Activated CD4-positive, alpha-beta T cell treated with anti-CD3 and anti-CD28 coated beads for 48 hours (primary cell): Measurements from ENCODE around the gene CRYL1.

Experiments
- DNase-seq: peaks from one replicate; pipeline ENCODE4 v3.0.0-alpha.2; 2020

Gene CRYL1

DNA sequence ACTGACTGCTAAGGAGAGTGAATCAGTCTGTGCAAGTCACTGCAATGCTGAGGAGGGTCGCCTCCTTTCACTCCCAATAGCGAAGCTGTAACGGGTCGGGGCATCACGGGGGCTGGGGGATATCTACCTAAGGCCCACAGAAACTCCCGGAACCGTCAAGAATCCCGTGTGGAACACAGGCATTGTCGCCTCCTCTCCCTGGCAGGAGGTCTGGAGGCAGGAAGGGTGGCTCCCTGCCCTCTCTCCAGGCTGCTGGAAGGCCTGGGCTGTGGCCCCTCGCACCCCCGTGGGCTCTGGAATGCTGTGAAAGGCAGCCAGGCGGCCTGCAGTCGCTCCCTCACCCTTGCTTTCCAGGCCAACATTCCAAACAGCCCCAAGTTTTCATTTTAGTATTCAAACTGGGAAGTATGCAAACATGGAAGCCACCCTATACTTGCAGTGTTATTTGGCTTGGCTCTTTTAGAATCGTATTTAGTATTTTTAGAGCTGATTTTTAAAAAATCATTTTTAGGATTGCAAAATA lies 109.4 kb downstream of the CRYL1 start:
- no peak for DNase-seq

DNA sequence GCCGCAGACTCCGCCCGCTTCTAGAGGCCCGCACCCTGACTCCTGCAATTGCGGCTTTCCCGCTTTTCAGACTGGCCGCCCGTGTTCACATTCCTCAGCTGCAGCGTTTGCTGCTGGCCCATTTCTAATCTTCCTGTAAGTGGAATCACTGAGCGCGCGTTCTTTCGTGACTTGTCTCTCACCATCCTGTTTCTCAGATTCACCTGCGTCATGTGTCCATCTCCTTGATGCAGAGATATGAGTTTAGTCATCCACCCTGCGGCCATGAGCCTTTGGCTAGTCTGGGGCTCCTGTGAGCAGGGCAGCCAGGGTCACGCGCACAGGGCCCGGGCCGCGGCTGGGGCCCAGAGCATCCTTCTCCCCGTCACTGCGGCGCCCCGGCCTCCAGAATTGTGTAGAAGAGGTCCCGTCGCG lies 110.0 kb downstream of the CRYL1 start:
- DNase-seq, result no peak

DNA sequence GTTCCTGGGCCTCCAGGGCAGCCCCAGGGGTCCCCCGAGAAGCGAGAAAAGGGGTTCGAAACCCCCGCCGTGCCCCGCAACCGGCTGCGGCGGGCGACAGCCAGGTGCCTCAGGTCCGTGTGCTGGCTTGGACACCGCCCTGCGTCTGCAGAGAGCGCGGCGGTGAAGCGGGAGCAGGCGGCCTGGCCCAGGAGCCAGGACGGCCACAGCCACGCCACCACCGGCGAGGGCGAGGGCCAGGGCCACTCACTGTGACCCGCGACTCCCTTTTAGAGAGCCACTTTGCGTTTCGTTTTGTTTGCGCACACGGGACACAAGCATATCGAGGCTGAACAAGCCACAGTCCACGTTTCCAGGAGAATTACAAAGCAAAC lies 110.4 kb downstream of the CRYL1 start:
- DNase-seq, result no peak

GRCh38 chr13:20414546-20415305 lies 110.9 kb downstream of the CRYL1 start:
- no peak for DNase-seq

GRCh38 chr13:20412691-20413355 lies 112.8 kb downstream of the CRYL1 start:
- DNase-seq, result peak; percentile 53

- DNase-seq, result peak; percentile 45
Observed at GRCh38 chr13:20411638-20412342, 113.9 kb downstream of the CRYL1 start.

- no peak for DNase-seq
Observed at GRCh38 chr13:20410726-20411125, 114.9 kb downstream of the CRYL1 start.

DNA sequence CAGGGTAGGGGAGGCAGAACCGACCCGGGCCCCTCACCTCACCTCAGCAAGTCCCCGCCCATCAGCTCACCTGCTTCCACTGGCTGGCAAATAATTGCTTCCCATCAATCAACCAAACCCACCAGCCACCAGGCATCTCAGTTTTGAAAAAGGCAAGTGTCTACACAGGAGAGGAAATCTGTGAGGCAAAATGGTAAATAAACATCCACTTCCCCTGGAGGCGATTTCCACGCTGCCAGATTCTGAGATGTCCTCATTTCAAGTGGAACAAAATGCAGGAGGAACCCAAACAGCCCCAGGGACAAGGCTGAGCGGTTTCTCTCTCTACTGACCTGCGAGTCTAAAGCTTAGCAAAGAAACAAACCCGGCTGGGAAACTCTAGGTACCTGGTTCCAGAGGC lies 117.5 kb downstream of the CRYL1 start:
- no peak for DNase-seq

GRCh38 chr13:20407759-20408158 lies 117.9 kb downstream of the CRYL1 start:
- DNase-seq, result no peak

DNA sequence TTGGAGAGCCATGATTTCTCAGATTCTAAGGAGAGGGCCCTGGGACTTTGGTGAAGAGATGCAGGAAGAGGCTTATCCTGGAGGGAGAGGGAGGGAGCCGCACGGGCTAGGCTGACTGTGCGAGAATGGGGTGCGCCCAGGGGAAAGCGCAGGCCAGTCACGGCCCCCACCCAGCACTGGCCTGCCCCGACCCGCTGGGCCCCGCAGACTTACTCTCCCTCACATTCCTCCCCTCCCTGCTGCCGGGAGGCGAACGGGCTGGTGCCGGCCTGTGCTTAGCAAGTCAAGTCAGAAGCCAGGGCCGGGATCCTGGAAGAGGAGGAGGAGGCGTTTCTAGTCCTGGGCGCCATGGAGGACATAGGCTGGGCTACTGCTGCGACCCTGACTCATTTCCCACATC lies 120.0 kb downstream of the CRYL1 start:
- DNase-seq, result no peak

DNA sequence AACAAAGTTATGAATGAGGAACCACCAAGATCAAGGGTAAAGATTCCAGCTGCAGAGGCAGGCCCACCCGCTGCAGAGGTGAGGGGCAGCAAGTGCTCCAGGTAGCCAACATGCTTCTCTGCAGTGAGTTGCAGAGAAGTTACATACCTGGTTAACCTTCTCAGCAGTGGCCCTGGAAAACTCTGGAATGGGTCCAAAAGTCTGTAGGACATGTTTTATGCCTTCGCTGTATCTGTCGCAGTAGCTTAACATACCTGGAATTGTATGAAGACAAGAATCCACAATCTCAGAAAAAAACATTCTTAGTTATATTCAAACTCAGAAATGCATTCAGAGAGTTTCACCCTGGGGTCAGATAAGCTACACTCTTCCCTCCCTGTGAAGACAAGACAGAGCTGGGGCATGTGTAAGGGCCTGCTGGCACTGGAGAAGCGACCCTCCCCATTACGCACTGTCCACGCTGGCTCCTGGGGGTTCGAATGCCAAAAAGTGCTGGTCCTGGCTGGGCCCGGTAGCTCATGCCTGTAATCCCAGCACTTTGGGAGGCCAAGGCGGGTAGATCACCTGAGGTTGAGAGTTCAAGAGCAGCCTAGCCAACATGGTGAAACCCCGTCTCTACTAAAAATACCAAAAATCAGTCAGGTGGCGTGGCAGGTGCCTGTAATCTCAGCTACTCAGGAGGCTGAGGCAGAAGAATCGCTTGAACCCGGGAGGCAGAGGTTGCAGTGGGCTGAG lies 121.0 kb downstream of the CRYL1 start:
- DNase-seq, result no peak

- DNase-seq, result no peak
Observed at GRCh38 chr13:20403826-20404225, 121.8 kb downstream of the CRYL1 start.

DNA sequence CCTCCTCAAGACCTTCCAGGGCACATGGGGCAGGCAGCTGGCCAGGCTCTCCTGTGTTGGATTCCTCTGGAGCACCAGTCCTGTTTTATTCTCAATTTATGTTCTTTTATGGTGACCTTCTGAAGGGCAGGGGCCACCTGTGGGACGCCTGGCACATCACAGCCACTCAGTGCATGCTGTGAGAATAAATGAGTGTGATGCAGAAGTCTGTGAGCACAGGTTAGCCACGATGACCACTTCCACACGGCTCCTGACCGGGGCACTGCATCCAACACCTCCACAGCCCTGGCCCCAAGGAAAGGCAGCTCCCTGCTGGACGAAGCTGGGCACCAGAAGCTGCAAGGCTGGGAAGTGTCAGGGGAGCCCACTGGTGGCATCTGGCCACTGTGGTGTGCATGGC lies 122.8 kb downstream of the CRYL1 start:
- no peak for DNase-seq

- DNase-seq, result no peak
Observed at GRCh38 chr13:20401931-20402856, 123.5 kb downstream of the CRYL1 start.

DNA sequence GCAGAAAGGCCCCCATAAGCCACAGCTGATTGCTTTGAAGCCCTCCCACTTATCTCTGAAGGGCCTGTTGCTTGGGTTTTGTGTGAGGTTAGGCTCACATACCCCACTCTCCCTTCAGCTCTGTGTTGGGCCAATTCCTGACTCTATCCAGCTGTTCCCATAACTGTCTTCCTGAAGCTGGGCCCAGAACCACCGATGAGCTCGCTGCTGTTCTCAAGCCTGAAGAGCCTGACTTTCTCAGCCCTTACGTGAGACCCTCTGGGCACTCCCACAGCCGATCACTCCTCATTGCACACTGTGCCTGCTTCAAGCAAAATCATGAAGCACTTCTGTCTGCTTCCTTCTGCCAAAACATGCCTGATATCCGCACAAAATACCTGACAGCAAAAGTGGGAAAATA lies 124.1 kb downstream of the CRYL1 start:
- no peak for DNase-seq

DNA sequence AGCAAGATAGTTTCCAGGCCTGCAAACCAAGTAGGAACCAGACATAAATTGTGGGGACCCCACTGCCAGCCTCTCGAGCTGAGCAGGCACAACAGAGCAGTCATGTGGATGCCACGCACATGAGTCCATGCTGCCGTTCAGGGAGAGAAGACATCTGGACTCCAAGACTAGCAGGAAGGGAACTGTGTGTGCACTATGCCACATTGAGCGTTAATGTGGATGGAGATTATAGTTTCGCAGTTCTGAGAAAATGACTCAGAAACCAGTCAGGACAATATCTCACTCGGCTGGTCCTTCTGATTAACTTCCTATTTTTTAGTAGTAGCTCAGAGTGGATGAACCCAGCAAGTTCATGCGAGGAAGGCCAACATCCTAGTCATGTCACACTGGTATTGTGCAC lies 124.9 kb downstream of the CRYL1 start:
- DNase-seq, result no peak

- no peak for DNase-seq
Observed at GRCh38 chr13:20399961-20400360, 125.7 kb downstream of the CRYL1 start.

- DNase-seq, result no peak
Observed at GRCh38 chr13:20399515-20399914, 126.1 kb downstream of the CRYL1 start.

GRCh38 chr13:20398459-20398858 lies 127.2 kb downstream of the CRYL1 start:
- no peak for DNase-seq

GRCh38 chr13:20397896-20398295 lies 127.8 kb downstream of the CRYL1 start:
- no peak for DNase-seq

DNA sequence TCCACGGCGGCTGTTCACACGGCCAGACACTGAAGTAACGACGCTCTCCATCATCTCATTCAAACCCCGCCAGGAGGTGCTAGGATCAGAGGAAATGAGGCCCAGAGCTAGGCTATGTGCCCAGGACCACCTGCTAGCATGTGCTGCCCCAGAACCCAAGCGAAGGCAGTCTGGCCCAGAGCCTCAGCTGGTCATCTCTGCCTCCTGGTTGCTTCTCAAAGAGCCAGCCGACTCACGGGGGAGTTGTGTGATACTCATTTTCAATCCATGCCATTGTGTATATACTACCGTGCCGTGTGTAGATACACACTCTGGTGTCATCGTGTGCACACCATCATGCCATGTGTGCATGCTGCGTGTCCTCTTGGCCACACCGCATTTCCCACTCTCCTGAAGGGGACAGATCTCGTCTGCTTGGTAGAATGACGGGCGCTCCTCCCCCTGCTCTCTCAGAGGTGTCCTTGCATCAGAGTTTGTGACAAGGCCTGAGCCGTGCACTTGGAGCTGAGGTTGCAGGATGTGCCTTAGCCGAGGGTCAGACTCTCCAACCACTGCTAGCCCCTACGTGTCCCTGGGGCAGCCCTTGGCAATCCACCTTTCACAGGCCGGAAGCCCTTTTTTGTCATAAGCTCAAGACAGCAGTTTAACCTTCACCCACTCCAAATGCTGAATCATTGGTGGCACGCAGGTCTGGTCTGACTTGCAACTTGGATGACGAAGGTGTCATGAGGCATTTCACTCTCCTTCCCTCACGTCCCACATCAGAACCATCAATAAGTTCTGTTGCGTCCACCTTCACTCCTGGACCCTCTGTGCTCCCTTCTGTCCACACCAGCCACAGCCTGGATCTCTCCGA lies 130.4 kb downstream of the CRYL1 start:
- DNase-seq, result no peak
